HEK293 (cell line): Measurements from ENCODE around the gene NAV2.

Source experiments
- CTCF ChIA-PET: fragments of 350-600 bp; formaldehyde crosslinking; extraction: SDS; loops from one replicate; lab custom pipeline; 2021; ENCODE audit warnings: antibody characterized with exemption; lab: Yijun Ruan, JAX
- POLR2A ChIA-PET: fragments of 300-600 bp; formaldehyde crosslinking; extraction: SDS; loops from one replicate; lab custom pipeline; 2020; ENCODE audit warnings: antibody characterized with exemption, inconsistent platforms; lab: Yijun Ruan, JAX
- H3K27ac ChIP-seq: fragments of 200-500 bp; sonication (Bioruptor generic); 2 replicates; pipeline ENCODE4 v1.5.1; 2014; ENCODE audit warnings: low read depth, low read length, control low read depth, inconsistent platforms; ENCODE audit errors: extremely low read depth
- H3K36me3 ChIP-seq, 2 experiments: fragments of 200-500 bp in 1 of 2; sonication (Bioruptor generic) in 1 of 2; 1 replicate in 1 of 2; 2 replicates in 1 of 2; pipeline ENCODE4 v1.5.1; 2014 to 2017; ENCODE audit warnings: inconsistent platforms in 2 of 2, low read length in 2 of 2; ENCODE audit not compliant: control insufficient read depth in 2 of 2, insufficient read depth in 1 of 2
- H3K4me1 ChIP-seq: fragments of 200-500 bp; sonication (Bioruptor generic); 2 replicates; pipeline ENCODE4 v1.5.1; 2014; ENCODE audit warnings: mild to moderate bottlenecking, low read length, inconsistent platforms; ENCODE audit not compliant: control insufficient read depth, insufficient read depth
- H3K4me3 ChIP-seq: 2 replicates; pipeline ENCODE4 v1.5.1; 2011; ENCODE audit warnings: low read depth, mild to moderate bottlenecking, control low read depth, low read length, moderate library complexity
- H3K9me3 ChIP-seq: fragments of 200-500 bp; sonication (Bioruptor generic); 2 replicates; pipeline ENCODE4 v1.5.1; 2014; ENCODE audit warnings: low read depth, low read length, inconsistent platforms; ENCODE audit not compliant: control insufficient read depth, insufficient read depth
- REST ChIP-seq: fragments of 450-650 bp; formaldehyde crosslinking; IDR thresholded peaks from 2 replicates; pipeline ENCODE4 v1.5.1; 2016; ENCODE audit warnings: missing biosample characterization, missing genetic modification characterization
- SP3 ChIP-seq: fragments of 450-650 bp; formaldehyde crosslinking; IDR thresholded peaks from 2 replicates; pipeline ENCODE4 v1.5.1; 2016; ENCODE audit warnings: missing biosample characterization, missing genetic modification characterization
- TRIM28 ChIP-seq: IDR thresholded peaks from 2 replicates; pipeline ENCODE4 v1.6.1; 2011; ENCODE audit warnings: low read length, control low read depth, borderline replicate concordance
- ZBTB20 ChIP-seq: fragments of 450-650 bp; formaldehyde crosslinking; IDR thresholded peaks from 2 replicates; pipeline ENCODE4 v1.5.1; 2016; ENCODE audit warnings: missing biosample characterization, missing genetic modification characterization
- ZFP69B ChIP-seq: fragments of 450-650 bp; formaldehyde crosslinking; IDR thresholded peaks from 2 replicates; pipeline ENCODE4 v1.5.1; 2016; ENCODE audit warnings: missing biosample characterization, missing genetic modification characterization
- ZNF114 ChIP-seq: fragments of 450-650 bp; formaldehyde crosslinking; IDR thresholded peaks from 2 replicates; pipeline ENCODE4 v1.5.0; 2017; ENCODE audit warnings: missing biosample characterization, missing genetic modification characterization
- ZNF174 ChIP-seq: fragments of 450-650 bp; formaldehyde crosslinking; IDR thresholded peaks from 2 replicates; pipeline ENCODE4 v1.5.0; 2017; ENCODE audit warnings: missing biosample characterization, mild to moderate bottlenecking, missing genetic modification characterization
- ZNF19 ChIP-seq: fragments of 450-650 bp; formaldehyde crosslinking; IDR thresholded peaks from 2 replicates; pipeline ENCODE4; 2016; ENCODE audit warnings: missing biosample characterization, missing genetic modification characterization, low read depth
- ZNF292 ChIP-seq: fragments of 450-650 bp; formaldehyde crosslinking; IDR thresholded peaks from 2 replicates; pipeline ENCODE4 v1.5.1; 2016; ENCODE audit warnings: low read depth, missing biosample characterization, missing genetic modification characterization, borderline replicate concordance
- ZNF354C ChIP-seq: fragments of 450-650 bp; formaldehyde crosslinking; IDR thresholded peaks from 2 replicates; pipeline ENCODE4 v1.5.1; 2016; ENCODE audit warnings: missing biosample characterization, missing genetic modification characterization, low read depth, borderline replicate concordance
- ZNF449 ChIP-seq: fragments of 450-650 bp; formaldehyde crosslinking; IDR thresholded peaks from 2 replicates; pipeline ENCODE4 v1.5.1; 2017; ENCODE audit warnings: missing biosample characterization, mild to moderate bottlenecking, missing genetic modification characterization, moderate library complexity
- ZNF660 ChIP-seq: fragments of 450-650 bp; IDR thresholded peaks from 2 replicates; pipeline ENCODE4 v1.5.1; 2018; ENCODE audit warnings: missing biosample characterization, mild to moderate bottlenecking, missing genetic modification characterization
- ZSCAN18 ChIP-seq: fragments of 450-650 bp; formaldehyde crosslinking; IDR thresholded peaks from 2 replicates; pipeline ENCODE4 v1.5.1; 2016; ENCODE audit warnings: missing biosample characterization, missing genetic modification characterization
- TF ChIP-seq, protein P1 (sequence below): fragments of 450-650 bp; formaldehyde crosslinking; IDR thresholded peaks from 2 replicates; pipeline ENCODE4 v1.5.1; 2016; ENCODE audit warnings: missing biosample characterization, missing genetic modification characterization
- TF ChIP-seq, protein P2 (sequence below): fragments of 450-650 bp; formaldehyde crosslinking; IDR thresholded peaks from 2 replicates; pipeline ENCODE4 v1.5.1; 2017; ENCODE audit warnings: missing biosample characterization, missing genetic modification characterization
- TF ChIP-seq, protein P3 (sequence below): fragments of 450-650 bp; formaldehyde crosslinking; IDR thresholded peaks from 2 replicates; pipeline ENCODE4 v1.5.1; 2016; ENCODE audit warnings: missing biosample characterization, missing genetic modification characterization
- TF ChIP-seq, protein P4 (sequence below): fragments of 450-650 bp; formaldehyde crosslinking; IDR thresholded peaks from 2 replicates; pipeline ENCODE4 v1.5.1; 2016; ENCODE audit warnings: missing biosample characterization, missing genetic modification characterization
- TF ChIP-seq, protein P5 (sequence below): fragments of 450-650 bp; formaldehyde crosslinking; IDR thresholded peaks from 2 replicates; pipeline ENCODE4; 2016; ENCODE audit warnings: missing biosample characterization, missing genetic modification characterization

NAV2 gene

DNA sequence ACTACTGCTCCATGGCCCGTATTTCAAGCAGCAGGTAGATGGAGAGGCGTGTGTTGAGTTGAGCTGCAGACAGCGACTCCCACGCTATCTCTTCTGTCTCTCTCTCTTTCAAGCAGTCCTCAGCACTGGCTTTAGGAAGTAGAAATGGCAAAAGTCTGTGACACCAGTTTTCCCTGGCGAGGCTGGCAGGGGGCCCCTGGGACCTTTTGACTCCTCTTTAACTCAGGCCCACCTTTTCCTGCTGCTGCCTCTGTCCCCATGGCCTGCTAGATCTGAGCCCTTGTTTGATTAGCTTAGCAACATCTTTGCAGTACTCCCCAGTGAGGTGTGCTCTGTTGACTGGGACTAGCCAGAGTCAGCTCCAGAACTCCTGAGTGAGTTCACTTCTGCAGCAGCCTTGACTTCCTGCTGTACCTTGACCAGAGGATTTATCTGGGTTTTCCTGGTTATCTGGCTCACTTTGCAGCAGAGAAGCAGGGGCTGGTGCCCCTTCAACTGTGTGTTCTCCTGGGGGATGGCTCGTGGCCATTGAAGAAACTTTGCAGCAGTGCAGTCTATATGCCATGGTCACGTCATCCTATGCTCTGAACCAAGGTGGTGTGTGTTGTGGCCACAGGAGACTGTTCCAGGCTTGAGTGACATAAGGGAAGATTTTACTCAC, 263.8 kb downstream of the NAV2 start:
- TF ChIP-seq, protein P1, sequence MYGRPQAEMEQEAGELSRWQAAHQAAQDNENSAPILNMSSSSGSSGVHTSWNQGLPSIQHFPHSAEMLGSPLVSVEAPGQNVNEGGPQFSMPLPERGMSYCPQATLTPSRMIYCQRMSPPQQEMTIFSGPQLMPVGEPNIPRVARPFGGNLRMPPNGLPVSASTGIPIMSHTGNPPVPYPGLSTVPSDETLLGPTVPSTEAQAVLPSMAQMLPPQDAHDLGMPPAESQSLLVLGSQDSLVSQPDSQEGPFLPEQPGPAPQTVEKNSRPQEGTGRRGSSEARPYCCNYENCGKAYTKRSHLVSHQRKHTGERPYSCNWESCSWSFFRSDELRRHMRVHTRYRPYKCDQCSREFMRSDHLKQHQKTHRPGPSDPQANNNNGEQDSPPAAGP (tag by site-specific recombination) = no peak
- TF ChIP-seq ZNF174 = no peak
- no peak for TF ChIP-seq SP3 (tag by site-specific recombination)
- TF ChIP-seq ZNF354C (tag by site-specific recombination) = no peak
- TF ChIP-seq, protein P2, sequence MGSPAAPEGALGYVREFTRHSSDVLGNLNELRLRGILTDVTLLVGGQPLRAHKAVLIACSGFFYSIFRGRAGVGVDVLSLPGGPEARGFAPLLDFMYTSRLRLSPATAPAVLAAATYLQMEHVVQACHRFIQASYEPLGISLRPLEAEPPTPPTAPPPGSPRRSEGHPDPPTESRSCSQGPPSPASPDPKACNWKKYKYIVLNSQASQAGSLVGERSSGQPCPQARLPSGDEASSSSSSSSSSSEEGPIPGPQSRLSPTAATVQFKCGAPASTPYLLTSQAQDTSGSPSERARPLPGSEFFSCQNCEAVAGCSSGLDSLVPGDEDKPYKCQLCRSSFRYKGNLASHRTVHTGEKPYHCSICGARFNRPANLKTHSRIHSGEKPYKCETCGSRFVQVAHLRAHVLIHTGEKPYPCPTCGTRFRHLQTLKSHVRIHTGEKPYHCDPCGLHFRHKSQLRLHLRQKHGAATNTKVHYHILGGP (tag by site-specific recombination) = no peak
- TF ChIP-seq, protein P3, sequence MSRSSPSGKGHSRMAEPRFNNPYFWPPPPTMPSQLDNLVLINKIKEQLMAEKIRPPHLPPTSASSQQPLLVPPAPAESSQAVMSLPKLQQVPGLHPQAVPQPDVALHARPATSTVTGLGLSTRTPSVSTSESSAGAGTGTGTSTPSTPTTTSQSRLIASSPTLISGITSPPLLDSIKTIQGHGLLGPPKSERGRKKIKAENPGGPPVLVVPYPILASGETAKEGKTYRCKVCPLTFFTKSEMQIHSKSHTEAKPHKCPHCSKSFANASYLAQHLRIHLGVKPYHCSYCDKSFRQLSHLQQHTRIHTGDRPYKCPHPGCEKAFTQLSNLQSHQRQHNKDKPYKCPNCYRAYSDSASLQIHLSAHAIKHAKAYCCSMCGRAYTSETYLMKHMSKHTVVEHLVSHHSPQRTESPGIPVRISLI (tag by site-specific recombination) = no peak
- TF ChIP-seq ZNF114 (tag by site-specific recombination) = no peak
- no peak for TF ChIP-seq ZSCAN18 (tag by site-specific recombination)
- TF ChIP-seq TRIM28 = no peak
- TF ChIP-seq ZNF660 (tag by site-specific recombination) = no peak
- no peak for TF ChIP-seq ZNF449
- TF ChIP-seq ZNF19 (tag by site-specific recombination) = no peak
- TF ChIP-seq, protein P4, sequence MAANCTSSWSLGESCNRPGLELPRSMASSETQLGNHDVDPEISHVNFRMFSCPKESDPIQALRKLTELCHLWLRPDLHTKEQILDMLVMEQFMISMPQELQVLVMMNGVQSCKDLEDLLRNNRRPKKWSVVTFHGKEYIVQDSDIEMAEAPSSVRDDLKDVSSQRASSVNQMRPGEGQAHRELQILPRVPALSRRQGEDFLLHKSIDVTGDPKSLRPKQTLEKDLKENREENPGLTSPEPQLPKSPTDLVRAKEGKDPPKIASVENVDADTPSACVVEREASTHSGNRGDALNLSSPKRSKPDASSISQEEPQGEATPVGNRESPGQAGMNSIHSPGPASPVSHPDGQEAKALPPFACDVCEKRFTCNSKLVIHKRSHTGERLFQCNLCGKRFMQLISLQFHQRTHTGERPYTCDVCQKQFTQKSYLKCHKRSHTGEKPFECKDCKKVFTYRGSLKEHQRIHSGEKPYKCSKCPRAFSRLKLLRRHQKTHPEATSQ (tag by site-specific recombination) = no peak
- no peak for TF ChIP-seq ZBTB20 (tag by site-specific recombination)
- TF ChIP-seq, protein P5, sequence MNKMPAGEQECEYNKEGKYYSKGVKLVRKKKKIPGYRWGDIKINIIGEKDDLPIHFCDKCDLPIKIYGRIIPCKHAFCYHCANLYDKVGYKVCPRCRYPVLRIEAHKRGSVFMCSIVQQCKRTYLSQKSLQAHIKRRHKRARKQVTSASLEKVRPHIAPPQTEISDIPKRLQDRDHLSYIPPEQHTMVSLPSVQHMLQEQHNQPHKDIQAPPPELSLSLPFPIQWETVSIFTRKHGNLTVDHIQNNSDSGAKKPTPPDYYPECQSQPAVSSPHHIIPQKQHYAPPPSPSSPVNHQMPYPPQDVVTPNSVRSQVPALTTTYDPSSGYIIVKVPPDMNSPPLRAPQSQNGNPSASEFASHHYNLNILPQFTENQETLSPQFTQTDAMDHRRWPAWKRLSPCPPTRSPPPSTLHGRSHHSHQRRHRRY = no peak
- TF ChIP-seq ZNF292 = no peak
- TF ChIP-seq REST (tag by site-specific recombination) = no peak
- no peak for TF ChIP-seq ZFP69B (tag by site-specific recombination)
- H3K27ac ChIP-seq = no peak overlapping the region
- no peak overlapping the region for H3K4me3 ChIP-seq
- H3K4me1 ChIP-seq = no peaks in the 10 kb centered on the region
- ChIA-PET POLR2A (no interaction called here), CTCF (interaction anchor here (0.7 kb wide), 1 partner anchor 72 kb away, joined by 3 read pairs; no protein-coding TSS in a partner anchor)
- no peaks in the 10 kb centered on the region for H3K36me3 ChIP-seq
- no peaks in the 10 kb centered on the region for H3K9me3 ChIP-seq
